Measurements from ENCODE around the gene MIOS.

The MIOS gene

DNA sequence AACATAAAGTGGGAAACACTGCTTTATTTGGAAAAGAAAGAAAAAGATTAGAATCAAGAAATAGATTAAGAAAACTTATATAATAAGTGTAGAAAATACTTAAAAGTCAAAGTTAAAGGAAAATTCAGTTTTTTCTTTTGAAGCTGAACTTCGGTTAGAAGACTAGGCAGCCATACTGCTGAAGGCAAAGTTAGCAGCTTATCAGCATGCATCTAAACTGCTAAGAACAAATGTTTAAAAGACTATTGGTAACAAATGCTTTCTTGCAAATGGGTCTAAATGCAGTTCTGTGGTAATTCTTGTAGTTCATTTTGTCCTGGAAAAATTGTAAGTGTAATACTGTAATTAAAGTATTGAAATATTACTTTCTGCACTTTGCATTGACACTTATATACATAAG, 18.0 kb downstream of the MIOS start:
- DNase-seq: no peak

DNA sequence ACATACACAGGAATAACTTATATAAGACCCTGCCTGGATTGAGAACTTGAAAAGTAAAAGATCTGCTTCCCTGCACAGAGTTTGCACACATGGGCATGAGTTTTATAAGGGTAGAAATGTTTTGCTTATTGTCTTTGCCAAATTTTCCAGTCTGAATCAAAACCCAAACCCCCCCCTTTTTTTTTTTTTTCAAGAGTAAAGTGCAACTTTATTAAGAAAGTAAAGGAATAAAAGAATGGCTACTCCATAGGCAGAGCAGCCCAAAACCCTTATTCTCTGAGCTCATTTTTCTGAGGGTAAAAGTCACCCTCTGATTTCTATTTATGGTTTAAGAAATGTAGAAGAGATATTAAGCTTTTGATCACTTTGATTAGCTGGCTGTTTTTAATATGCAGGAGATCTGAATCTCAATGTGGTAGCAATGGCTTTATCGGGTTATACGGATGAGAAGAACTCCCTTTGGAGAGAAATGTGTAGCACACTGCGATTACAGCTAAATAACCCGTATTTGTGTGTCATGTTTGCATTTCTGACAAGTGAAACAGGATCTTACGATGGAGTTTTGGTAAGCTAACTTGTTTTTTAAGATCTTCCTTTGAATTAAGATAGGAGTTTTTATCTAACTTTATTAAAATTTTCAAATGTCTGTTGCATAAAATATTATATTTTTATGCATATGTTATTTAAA, 18.7 kb downstream of the MIOS start:
- no peak for DNase-seq

DNA sequence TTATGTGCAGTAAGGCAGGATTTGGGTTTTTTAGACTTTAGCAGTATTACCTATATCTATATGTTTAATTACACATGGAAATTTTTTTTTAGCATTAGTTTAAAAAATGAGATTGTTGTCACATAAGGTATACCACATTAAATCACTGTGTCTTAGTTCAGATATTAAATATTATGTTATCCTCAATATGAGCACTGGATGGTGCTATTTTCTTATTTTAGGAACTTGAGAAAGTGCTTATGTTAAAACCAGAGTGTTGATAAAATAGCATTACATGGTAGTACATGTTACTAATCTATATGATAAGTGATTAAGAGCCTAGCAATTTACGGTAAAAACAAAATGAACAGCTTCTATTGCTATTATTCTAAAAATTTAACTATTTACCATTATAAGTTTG, 28.8 kb downstream of the MIOS start:
- DNase-seq: no peak

DNA sequence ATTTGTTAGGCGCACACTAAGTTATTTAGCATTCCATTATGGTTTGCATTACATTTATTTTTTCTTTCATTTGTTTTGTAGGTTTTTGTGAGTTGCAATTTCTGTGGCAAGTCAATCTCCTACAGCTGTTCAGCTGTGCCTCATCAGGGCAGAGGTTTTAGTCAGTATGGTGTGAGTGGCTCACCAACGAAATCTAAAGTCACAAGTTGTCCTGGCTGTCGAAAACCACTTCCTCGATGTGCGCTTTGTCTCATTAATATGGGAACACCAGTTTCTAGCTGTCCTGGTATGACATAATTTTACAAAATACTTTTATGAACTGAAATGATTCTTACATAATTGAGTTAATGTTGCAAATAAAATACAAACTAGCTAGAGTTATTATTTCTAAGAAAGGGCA, 29.5 kb downstream of the MIOS start:
- DNase-seq: no peak

DNA sequence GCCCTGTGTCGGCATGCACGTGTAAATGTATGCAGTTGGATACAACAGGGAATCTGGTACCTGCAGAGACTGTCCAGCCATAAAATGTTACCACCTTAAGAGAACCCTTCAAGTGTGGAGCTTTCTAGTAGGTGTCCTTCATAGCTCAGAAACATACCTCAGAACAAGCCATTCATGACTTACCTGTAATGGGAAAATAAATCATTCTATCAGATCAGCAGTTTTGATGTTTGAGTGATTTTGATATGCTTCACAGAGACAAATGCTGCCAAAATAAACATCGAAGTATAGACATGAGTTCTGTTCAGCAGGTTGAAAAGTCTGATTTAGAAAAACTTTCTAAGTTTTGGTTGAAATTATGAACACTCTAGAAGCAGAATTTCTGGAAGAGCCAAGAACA, 40.3 kb downstream of the MIOS start:
- DNase-seq: no peak

DNA sequence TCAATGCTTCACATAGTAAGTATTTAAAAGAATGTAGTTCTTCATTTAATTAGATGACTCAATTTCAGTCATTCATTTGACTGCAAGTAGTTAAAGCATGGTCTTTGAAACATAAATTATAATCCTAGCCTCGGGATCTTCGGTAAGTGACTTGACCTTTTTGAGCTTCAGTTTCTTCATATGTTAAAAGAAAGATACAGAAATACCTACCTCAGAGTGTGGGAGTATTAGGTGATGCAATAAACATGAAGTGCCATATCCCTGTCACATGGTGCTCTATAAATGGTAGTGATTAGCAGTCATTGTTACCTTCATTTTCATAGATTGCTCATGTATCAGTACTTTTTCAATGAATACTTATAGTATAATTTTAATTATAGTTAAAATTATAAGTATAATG, 42.6 kb downstream of the MIOS start:
- no peak for DNase-seq

DNA sequence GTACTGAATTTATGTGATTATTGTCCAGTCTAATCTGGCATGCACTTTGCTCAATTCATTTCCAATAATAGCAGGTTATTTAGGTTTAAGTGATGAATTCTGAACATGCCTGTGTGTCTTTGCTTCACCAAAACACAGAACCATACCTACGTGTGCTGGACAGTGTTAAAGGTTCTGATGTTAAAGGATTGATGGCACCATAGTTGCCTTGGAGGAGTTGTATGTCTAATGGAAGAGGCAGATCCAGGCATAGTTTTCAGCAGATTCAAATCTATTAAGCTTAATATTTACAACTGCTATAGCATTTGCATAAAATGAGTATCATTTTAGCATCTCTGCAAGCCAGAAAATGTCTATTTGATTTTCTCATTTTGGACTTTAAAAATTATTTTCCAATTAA, 45.8 kb downstream of the MIOS start:
- no peak for DNase-seq

DNA sequence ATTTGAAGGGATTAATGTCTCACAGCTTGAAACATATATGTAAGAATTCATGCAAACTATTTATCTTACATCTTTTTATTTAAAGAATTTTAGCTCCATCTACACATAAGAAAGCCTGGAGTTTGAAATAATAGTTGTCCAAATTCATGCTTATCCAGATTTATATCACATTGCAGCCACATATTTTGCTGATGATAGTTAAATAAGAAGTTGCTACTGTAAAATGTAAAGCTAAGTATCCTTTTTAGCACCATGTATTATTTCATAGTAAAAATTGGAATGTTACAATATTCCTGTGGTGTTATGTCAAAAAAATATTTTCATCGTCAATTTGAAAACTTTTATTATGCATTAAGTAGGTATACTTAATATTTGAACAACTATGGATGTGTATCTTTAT, 46.5 kb downstream of the MIOS start:
- no peak for DNase-seq

DNA sequence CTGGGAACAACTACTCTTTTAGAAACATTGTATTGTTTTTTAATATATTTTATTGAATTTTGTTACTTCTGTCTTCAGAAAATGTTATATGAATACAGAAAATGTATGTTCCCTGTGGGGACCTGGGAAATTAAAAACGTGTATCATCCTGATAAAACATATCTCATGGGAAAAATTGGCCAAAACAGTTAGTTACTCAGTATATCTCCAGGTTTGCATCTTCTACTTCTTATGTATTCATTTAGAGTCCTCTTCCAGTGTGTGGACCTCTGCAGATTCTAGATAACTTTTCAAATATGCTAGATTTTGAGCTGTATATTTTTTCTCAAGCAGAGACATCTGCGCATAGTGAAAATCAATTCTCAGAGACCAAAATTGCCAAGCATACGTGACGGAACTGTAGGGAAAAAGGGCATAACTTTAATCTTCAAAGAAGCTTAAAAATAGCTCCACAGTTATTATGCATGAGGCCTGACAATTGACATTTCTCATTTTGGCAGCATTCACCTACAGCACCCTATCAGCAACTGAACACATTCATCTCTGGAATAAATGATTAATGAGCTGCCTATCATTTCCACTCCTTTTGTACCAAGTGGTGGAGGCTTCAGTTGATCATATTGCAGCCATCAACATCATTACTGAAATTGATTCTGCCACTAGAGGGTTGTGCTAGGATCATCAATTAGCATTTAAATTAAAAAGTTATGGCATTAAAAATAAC, 47.5 kb downstream of the MIOS start:
- DNase-seq: no peak

DNA sequence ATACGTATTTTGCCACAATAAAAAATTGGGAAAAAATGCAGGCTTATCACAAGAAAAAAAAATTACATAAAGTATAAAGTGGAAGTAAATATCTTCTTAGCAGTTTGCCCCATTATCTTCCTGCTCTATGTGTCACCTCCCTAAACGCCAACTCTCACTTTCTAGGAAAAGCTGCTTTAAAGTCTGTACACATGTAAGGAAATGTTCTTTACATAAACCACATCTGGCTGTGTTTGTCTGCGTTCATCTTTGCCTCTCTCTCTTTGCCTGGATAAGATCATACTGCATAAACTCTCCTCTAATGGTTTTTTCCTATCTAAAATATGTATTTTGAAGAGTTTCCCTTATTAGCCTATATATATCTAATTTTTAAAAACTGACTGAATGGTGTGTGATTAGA, 50.9 kb downstream of the MIOS start:
- no peak for DNase-seq

DNA sequence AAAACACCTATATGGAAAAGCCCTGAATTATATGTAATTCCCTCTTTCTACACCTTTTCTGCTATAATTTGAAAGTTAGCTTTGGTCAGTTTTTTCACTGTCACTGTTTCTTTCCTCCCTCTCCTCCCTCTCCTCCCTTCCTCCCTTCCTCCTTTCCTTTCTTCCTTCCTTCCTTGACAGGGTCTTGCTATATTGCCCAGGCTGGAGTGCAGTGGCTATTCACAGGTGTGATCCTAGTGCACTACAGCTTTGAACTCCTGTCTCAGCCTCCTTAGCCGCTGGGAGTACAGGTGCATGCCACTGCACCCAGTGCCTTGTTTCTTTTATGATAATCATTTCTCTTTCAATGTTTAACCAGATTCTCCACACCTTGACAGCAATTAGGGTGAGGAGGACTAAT, 51.7 kb downstream of the MIOS start:
- no peak for DNase-seq

DNA sequence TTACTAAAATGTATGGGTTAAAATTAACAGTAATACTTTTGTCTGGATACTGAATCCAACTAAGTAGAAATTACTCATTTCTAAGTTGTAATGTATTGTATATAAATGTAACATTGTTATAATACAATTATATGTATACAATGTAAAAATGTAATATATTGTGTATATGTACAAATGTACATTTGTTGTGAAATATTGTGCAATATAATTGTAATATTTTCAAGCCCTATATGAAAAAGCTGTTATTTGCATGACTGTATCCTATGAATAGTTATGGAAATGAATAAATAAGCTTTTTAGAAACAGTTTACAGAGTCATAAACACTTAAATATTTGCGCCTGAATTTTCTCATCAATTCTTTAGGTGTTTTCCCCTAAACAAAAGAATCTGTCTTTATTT, 53.6 kb downstream of the MIOS start:
- DNase-seq: no peak

DNA sequence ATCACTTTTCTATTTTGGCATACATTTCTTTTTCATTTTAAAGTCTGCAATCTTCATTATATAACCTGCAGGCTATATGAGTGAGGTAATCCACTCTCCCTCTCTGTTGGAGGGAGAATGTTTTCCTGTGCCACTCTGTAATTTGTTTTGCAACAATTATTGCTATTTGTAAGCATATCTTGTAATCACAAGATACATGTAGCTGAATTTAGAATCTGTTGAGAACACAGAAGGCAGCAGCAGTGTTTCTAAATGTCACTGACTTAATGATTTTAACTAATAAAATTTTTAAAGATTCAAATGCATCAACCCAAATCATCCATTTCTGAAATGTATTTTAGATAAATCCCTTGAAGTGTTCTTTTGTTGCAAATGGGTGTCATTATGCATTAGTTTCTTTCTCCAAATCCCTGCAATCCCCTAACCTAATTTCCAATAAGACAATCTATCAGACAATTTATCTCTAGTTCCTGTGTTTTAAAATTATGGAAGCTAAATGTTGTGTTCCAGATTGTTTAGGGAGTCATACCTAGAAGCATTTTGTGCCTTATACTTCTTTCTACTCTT, 54.0 kb downstream of the MIOS start:
- DNase-seq: no peak

DNA sequence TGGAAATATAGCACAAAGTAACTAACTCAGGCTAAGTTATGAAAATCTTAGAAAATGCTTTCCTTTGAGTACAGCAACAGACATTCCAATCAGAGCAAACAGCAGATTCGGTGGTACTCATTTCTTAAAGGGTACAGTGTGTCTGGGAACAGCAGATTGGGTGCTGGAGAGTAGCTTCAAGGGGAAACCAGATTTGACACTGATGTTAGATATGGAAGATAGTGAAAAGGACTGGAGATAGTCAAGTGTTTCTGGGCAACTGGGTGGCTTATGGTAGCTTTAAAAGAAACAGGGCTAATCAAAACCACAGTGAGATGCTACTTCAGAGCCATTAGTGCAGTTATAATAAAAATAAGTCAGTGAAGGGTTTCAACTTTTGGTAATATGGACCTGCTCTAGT, 61.8 kb downstream of the MIOS start:
- no peak for DNase-seq

DNA sequence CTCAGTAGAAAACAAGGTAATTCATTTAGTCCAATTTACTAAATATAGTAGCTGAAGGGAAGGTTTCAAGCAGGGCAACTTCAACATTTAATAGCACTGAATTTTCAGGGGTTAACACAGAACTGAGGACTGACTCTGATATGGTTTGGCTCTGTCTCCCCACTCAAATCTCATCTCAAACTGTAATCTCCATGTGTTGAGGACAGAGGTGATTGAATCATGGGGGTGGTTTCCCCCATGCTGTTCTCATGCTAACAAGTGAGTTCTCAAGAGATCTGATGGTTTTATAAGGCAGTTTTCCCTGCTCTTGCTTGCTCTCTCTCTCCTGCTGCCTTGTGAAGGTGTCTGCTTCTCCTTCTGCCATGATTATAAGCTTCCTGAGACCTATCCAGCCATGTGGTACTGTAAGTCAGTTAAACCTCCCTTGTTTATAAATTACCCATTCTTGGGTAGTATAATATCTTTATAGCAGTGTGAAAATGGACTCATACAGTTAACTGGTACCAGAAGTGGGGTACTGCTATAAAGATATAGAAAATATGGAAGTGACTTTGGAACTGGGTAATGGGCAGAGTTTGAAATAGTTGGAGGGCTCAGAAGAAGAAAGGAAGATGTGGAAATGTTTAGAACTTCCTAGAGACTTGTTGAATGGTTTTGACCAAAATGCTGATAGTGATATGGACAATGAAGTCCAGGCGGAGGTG, 64.1 kb downstream of the MIOS start:
- DNase-seq: no peak

DNA sequence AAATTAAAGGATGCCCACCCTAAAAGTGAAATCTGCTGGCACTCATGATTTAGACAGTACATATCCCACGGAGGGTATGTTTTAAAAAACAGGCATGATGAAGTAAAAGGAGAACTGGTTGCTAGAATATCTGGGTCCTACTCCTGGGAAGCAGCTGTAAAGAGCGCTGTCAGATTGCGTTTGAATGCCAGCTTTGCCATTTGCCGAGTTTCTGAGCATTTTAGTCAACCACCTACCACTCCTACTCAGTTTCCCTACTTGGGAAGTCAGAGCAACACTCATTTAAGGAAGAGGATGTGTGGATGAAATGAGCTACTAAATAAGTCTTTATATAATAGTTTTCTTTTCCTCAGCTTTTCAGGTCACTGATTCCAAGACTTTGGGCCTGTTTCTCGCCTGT, 72.7 kb downstream of the MIOS start:
- DNase-seq: no peak

DNA sequence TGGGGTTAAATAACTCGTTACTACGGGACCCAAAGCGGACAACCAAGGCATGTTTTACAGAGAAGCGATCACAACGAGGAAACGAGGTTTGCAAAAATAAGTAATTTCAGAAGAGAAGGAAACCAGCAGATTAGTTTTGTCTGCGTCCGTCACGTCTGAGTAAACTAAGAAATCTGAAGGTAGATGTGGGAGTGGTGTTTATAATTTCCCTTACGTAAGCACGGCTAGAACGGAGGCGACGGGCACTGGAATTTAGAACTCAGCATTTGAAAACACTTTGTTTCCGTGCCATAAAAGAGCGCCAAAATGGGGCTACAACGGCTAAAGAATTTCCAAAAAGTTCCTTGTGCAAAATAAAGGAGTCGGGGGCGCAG, 73.2 kb downstream of the MIOS start:
- DNase-seq: peak; percentile 61

DNA sequence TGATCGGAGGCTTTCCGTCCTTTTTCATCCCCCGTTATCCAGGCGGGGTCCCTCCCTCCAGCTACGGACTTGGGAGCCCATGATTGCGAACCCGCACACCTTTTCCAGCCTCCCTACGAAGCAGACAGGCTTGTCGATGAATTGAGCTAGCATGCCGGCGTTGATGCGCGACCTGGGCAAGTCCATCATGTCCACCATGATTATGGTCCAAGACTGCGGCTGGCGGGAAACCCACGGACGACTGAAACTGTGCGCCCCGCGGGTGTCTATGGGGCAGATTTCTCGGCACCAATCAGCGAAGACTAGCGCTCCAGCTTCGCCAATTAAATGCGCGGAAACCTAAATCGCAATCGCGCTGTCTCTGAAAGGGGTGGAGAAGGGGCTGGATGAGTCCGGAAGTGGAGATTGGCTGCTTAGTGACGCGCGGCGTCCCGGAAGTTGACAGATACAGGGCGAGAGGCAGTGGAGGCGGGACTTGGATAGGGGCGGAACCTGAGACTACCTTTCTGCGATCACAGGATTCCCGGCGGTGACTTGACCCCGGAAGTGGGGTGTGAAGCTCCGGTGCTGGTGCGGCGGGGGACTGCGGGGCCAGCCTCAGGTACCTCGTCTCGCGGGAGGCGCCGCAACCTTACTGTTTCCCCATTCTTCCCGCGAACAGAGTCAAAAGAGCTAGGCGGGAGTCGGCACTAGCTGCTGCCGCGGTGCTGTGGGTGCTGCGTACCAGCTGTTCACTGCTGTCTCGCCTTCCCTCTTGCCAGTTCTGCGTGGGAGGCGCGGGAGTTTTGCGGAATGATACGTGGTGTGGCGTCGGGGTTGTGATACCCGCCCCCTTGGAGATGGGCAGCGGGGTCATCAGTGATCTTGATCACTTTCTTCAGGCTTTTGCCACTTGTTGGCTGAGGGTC, 73.8 kb downstream of the MIOS start, which contains the start of gene UMAD1:
UMAD1 (plus strand) TSS at position 532 of the 908 bp plus-strand sequence. CDS start 32,620 bp downstream, outside the sequence.
- DNase-seq: peak; percentile 98

DNA sequence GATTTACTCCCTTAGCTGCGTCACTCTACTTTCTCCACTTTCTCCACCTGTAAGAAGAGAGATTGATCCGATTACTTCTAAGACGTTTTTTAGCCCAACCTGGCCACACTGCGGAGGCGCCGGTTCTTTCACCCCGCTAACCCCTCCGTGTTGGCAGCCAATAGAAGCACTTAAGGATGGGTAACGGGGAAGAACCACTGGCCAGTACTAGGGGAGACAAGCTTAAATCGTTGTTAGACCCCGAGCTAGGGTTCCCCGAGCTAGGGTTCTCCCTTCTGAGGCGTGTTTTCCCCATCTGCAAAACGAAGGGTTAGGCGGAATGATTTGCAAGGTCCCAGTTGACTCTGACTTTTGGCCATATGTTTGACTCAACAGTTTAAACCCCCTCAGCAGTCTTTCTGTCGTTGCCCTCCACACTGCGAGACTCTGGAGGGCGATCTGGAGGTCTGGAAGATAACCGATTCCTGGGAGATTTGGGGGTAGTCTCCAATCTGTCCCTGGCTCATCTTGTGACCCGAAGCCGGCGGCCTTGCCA, 74.5 kb downstream of the MIOS start:
- DNase-seq: no peak

DNA sequence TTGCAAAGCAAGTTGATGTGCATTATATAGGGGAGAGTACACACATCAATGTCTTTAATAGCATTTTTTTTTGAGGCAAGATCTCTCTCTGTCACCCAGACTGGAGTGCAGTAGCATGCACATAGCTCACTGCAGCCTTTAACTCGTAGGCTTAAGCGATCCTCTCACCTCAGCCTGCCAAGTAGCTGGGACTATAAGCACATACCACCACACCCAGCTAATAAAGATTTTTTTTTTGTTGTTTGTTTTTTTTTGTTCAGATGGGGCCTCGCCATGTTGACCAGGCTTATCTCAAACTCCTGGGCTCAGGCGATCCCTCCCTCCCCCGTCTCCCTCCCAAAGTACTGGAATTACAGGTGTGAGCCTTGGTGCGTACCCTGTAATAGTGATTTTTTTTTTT, 75.4 kb downstream of the MIOS start:
- DNase-seq: no peak

DNA sequence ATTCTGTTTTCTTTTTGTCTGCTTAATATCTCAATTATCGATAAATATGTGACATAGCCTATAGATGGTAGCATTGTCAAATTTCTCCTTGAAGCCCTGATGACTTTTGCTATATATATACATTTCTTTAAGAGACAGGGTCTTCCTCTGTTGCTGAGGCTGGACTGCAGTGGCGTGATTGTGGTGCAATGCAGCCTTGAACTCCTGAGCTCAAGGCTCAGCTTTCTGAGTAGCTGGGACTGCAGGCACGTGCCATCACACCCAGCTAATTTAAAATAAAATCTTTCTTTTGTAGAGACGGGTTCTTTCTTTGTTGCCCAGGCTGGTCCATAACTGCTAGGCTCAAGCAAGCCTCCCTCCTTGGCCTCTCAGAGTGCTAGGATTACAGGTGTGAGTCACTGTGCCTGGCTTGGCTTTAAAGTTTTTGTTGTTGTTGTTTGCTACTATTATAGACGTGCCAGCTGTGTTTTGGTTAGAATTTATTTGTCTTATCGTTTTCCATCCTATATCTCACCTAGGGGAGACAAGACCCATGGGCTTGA, 80.9 kb downstream of the MIOS start:
- DNase-seq: no peak

DNA sequence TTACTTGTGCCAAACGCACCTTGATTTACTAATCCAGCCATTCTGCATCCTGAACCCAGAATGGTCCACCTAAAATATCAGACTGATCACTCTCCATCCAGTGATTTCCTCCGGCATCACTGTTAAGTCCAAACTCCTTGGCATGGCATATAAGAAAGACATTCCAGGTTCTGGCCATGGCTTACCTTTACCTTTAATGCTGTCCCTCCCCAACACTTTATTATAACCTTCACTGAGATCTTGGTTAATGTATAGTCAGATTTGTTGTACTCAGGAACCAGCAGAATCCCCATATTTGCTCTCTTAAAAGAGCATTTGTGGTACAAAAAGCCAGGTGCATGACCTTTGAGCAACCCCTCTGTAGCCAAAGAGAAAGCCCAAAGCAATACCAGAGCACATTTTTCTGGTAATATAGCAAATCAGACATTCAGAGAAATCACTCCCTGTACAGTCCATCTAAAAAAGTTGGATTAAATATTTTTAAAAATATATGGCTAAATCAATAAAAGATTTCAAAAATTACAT, 84.1 kb downstream of the MIOS start:
- DNase-seq: no peak

Data from activated naive CD4-positive, alpha-beta T cell treated with anti-CD3 and anti-CD28 coated beads, Interleukin-2, amount 50 U/mL, for 16 hours (primary cell).